ENCODE data around the gene SPCS1.
A peak's percentile ranks its signal among the peaks of the same experiment; 100 is the strongest.
"Not testable (repeated sequence)": the region's sequence is repeated elsewhere in the genome, so short reads cannot be mapped to it uniquely, and the experiment has no call there.

The SPCS1 gene

DNA sequence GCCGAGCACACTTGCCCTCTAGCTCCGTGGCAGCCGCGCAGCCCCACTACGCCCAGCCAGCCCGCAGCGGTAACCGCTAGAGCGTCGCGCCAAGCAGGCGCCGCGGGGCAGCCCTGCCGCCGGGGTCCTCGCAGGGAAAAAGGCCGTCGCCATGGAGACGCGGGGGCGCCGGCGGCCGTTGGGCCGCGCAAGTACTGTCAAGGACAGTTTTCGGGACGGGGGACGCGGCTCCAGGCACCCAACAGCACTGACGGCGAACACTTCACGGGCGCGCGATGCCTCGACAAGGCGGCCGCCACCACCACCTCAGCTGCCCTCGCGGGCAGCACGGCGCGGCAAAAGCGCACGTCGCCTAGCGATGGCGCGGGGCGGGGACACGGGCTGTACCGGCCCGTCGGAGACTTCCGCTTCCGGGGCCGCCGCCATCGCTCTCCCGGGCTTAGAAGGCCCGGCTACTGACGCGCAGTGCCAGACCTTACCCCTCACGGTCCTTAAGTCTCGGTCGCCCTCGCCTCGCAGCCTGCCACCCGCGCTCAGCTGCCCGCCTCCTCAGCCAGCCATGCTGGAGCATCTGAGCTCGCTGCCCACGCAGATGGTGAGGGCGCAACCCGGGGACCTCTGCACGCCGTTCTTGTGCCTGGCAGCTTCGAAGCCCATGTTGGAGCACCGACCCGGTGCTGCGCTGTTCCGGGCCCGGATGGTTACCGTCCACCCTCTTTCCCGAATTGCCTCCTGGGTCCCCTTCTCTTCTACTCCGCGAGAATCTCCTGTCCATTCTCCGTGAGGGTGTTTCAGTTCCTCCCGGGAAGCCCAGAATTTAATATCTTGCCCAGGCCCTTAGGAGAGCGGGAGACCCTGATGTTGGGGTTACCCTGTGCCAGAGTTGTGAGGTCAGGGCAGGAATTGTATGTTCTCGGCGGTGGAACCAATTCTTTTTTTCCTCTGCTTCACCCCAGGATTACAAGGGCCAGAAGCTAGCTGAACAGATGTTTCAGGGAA lies at the start of gene SPCS1, which contains the start of gene GLT8D1:
SPCS1 (plus strand) TSS at position 419 of the 999 bp plus-strand sequence; CDS start at position 560, 141 bp downstream.
GLT8D1 (minus strand) TSS at position 104 of the 999 bp plus-strand sequence. CDS start 5,331 bp downstream, outside the sequence.
- peak; percentile 78 for DNase-seq (ENCODE audit: low spot score)

DNA sequence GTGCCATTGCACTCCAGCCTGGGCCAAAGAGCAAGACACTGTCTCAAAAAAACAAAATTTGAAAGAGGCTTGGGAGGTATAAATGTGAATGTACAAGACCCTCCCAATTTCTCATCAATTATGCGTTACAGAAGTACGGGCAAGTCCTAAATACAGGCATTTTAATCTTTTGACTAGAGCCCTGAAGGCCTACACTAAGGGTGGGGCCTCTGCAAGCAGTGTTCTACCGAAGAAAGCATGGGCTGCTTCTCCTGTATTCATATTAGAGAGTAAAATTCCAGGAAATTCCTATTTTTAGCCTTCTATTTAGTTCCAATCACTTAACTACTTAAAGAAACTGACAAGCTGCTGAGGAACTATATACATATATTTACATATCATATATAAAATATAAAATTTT lies 45.9 kb upstream of the SPCS1 start:
- DNase-seq (ENCODE audit: low spot score): no peak

DNA sequence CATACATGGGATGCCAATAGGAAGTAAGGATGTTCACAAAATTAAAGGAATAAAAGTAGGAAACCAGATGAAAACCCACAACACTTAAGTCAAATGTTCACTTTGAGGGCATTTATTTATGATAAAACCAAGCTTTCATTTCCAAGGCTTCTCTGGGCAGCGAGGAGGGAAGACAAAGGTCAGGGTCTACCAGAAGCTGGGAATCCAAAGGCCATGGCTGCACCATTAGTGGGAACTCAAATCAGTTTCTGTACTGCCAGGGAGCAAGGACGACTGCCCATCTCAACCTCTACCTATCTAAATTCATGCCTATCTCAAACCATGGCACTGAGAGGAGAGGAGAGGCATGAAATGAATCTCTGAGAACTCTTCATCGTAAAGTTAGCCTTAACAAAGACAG lies 42.8 kb upstream of the SPCS1 start:
- DNase-seq (ENCODE audit: low spot score): no peak

DNA sequence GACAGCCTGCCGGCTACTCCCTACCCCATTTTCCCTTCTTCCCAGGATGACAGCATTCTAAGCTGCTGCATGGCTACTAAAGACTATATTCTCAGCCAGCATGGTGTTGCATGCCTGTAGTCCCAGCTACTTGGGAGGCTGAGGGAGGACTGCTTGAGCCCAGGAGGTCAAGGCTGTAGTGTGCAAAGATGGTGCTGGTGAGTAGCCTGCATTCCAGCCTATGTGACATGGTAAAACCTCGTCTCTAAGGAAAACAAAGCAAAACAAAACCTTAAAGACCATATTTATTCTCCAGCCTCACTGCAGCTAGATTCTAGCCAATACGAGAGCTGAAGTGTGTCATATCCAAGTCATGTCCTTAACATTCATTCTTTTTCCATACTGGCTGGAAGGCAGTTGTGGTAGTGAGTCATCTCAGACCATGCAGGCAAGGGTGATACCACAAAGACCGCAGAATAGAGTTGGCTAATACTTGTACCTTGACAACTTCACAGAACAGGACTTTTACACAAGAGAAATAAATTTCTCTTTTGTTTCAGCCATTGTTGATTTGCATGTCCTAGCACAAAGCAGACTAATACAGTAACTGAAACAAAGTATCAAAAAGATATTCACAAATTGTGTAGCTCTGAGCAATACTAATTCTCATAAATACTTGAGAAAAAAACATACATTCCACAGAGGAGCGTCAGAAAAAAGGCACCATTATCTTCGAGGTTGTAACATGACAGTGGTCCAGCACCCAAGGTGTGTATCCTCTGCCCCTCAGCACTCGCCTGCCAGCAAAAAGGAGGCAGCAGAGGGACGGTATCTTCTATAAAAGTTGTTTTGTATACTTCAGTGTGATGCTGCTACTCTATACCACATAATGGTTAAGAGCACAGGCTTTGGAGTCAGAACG lies 35.0 kb upstream of the SPCS1 start:
- peak; percentile 74 for DNase-seq (ENCODE audit: low spot score)

DNA sequence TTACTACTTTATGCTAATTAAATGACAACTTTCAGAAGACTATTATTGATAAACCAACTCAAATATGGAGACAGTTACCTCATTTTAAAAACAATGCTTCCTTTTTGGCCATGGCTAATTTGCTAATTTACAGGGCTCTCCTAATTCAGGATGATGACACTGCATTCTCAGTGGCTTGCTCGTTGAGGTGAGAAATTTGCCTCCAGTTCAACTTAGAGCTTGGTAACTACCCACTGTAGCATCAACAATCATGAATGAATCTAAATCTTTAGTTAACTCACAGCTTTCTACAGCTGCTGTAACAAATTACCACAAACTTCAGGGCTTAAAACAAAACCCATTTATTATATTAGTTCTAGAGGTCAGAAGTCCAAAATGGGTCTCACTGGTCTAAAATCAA lies 34.2 kb upstream of the SPCS1 start:
- no peak for DNase-seq (ENCODE audit: low spot score)

DNA sequence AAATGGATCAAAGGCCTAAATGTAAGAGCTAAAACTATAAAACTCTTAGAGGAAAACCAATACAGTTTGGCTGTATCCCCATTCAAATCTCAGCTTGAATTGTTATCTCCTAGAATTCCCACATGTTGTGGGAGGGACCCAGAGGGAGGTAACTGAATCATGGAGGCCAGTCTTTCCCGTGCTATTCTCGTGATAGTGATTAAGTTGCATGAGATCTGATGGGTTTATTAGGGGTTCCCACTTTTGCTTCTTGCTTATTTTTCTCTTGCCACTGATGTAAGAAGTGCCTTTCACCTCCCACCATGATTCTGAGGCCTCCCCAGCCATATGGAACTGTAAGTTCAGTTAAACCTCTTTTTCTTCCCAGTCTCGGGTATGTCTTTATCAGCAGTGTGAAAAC lies 29.7 kb upstream of the SPCS1 start:
- DNase-seq (ENCODE audit: low spot score): not testable (repeated sequence)

DNA sequence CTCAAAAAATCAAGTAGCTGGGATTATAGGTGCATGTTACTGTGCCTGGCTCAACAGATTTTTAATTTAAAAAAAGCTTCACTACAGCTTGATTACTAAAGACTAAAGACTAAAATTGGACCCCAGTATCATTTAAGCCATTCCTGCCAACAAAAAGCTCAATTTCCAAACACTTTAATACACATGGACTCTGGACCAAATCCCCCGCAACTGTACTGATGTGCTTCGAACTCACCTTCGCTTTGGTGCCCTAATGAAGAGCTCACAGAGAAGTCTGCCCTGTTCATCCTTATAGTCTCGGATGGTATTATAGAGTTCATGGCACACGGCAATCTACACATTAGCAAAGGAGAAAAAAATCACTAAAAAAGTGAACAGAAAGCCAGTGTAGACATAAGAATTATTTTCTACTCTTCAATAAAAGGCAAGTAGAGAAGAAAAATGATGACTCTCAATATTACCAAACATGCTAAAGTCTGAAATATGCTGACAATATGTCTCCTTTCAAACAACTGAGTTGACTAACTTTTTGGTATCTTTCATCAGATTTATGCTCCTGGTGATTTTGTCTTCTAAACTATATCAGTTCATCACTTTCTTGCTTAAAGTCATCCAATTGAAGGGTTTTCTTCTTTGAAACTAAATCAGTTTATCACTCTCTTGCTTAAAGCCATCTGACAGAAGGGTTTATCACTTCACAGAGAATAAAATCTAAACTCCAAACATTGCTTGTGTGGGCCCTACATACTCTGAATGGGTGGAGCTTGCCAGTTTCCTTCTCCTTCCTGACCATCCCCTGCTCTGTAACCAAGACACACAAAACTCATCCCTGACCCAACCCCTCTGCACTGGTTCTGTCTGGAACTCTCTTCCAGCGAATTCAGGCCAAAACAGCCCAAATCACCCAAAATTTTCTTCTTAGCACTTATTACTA lies 27.4 kb upstream of the SPCS1 start:
- DNase-seq (ENCODE audit: low spot score): no peak

DNA sequence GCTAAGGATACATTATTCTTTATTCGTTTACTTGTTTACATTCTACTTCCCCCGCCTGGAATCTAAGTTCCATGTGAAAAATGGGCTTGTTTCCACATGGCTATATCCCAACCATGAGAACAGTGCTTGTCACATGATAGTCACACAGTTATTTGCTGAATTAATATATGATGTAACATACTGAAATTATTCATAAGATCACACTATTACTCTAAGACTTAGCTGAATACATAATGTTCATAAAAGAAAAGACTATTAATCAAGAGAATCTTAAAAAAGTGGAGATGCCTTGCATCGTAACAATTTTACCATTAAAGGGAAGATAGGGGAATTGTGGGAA lies 26.7 kb upstream of the SPCS1 start:
- DNase-seq (ENCODE audit: low spot score): no peak

DNA sequence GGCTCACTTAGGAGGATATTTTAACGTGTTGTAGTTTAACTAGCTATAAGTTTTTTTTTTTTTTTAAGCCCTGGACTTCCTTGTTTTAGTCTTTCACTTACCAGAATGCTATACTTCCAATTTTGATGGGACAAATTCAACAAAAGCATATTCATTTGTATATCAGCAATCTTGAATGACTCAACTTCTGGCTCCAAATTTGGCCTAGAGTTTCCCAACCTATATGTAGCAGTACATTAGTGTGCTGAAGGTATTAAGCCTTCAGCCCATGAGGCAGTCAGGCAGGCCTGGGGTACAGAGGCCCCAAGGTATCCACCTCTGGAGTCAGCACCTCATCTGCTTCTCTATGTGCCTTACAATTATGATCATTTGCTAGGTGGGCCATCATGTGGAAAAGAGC lies 26.1 kb upstream of the SPCS1 start:
- DNase-seq (ENCODE audit: low spot score): no peak

DNA sequence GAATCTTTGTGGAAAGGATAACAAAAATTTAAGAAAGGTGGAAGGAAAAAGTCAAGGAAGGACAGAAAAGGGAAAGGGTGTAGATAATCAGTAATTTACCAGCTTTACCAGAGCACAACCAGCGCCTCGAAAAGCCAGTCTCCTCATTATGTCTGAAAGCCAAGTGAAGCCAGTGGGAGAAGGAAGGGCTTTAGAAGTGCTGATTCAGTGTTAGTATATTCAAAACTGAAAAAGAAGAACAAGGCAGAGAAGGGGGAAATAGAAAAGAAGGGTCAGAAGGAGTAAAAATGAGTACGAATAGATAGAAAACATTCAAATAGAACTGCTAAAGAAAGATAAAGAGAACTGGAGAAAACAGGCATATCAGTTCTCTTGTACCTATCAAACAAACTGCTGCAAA lies 24.3 kb upstream of the SPCS1 start:
- DNase-seq (ENCODE audit: low spot score): no peak

DNA sequence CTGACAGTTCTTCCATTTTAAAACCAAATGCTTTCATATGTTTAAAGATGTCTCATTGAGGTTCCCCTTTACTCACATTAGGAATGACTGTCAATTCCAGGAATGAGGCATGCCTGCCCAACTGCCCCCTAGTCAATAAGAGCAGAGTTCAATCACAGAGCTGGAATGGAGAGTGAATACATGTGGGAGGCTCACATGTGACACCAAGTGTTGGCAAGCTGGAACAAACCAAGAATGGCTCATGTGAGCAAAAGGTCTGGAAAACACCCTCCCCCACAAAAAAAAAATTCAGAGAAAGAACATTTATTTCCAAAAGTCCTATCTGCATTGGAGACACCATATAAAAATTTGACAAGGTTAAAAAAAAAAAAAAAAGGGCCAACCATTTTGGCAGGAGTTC lies 23.9 kb upstream of the SPCS1 start:
- DNase-seq (ENCODE audit: low spot score): peak; percentile 12

DNA sequence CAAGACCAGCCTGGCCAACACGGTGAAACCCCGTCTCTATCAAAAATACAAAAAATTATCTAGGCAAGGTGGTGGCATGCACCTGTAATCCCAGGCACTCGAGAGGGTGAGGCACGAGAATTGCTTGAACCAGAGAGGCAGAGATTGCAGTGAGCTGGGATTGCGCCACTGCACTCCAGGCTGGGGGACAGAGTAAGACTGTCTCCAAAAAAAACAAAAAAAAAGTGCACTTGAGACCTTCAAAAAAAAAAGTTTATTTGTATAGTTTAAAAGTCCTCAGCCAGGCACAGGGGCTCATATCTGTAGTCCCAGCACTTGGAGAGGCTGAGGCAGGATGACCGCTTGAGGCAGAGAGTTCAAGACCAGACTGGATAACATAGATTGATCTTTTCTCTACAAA lies 22.3 kb upstream of the SPCS1 start:
- DNase-seq (ENCODE audit: low spot score): no peak

DNA sequence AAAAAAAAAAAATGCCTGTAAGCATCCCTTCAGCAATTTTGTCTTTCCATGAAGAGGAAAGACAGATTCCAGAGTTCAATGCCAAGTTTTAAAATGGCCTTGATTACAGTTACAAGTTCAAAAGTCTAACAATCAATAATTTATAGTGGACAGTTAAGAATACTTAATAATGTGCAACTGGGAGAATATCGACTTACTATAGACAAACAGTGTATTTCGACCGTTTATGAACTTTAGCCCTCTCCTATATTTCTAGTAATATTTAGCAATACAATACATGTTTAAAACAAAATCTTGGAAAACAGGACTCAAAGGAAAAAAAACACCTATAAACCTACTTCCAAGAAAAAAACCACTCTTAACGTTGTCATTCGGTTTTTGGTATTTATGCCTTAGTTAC lies 21.7 kb upstream of the SPCS1 start:
- no peak for DNase-seq (ENCODE audit: low spot score)

DNA sequence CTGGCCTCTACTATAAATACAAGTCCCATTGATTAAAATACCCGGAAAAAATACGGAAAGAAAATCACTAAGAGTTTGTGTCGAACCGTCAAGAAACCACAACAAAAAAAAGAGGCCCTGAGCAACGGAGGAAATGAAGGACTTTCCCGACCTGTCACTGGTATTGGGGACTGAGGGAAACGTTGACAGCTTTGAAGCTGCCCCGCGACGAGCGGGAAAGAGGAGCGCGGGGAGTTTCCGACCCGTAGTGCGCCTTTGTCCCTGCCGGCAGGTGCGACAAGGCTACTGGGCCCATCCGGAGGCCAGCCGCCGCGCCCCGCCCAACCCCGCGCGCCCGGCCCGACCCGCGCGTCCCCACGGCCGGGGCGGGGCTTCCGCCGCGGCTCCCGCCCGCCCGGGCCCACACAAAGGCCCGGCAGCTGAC lies 20.6 kb upstream of the SPCS1 start:
- peak; percentile 69 for DNase-seq (ENCODE audit: low spot score)

DNA sequence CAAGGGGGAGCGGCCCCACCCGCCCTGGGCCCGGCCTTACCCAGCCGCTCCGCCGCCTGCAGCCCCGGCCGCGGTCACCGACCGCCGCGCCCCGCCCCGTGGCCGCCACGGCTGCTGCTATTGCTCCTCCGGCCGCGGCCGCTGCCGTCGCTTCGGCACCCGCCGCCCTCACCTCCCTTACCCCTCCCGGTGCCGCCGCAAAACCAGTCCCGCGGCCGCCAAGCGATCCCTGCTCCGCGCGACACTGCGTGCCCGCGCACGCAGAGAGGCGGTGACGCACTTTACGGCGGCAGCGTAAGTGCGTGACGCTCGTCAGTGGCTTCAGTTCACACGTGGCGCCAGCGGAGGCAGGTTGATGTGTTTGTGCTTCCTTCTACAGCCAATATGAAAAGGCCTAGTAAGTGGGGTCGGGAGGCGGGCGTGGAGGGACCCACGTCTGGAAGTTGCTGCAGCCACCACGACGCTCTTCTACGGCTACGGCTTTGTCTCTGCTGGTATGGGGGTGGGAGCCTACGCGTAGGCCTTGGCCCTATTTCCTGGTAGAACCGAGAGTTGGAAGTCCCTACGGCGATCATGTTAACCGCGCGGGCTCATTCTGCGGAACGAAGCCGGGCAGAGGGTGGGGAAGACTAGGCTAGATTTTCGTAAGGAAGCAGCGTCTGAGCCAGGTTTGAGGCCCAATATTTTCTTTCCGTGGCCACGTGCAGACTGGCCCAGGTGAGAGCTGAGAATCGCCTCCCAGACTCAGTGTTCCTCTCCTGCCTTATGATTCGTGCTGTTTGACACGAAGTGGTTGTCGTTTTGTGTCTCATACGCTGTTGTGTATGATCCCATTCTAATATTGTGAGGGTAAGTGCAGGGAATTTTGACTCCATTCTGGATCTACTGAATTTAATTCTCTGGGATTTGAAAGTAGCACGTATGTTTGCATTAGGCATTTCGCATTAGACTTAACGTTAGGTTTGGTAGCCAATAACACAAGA lies 19.9 kb upstream of the SPCS1 start, which contains the start of the genes GNL3 and PBRM1:
GNL3 (plus strand) TSS at position 324 of the 983 bp plus-strand sequence; CDS start at position 385, 61 bp downstream.
PBRM1 (minus strand) TSS at position 205 of the 983 bp plus-strand sequence.
- DNase-seq (ENCODE audit: low spot score): peak; percentile 93

DNA sequence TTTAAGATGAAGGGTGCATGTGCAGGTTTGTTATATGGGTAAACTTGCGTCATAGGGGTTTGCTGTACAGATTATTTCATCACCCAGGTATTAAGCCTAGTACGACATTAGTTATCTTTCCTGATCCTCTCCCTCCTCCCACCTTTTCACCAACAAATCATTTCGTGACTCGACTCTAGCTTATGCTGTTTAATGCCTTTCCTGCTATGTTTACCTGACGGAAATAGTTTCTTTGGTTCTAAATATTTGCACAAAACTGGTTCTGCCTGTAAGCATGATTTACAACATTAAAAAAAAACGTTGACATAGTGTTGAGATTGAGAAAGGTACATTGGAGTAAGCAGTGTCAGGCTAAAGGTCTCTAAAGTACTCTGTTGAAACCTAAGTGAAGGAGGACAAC lies 17.6 kb upstream of the SPCS1 start:
- no peak for DNase-seq (ENCODE audit: low spot score)

DNA sequence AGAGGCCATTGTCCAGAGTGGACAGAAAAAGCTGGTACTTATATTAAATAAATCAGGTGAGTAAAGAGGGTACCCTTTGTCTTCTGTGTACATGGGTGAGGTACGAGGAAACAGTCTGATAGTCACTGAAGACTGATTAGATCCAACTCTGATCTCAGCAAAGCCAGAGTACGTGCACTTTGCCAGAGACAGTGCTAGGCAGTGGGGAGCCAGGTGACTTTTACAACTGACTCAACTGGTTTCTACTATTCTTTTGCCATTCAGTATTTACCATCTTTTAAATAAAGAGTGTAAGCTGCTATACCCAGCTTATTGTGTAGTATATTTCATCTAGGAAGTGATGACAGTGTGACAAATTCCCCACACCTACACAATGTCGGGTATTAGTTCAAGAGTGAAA lies 16.8 kb upstream of the SPCS1 start:
- DNase-seq (ENCODE audit: low spot score): no peak

DNA sequence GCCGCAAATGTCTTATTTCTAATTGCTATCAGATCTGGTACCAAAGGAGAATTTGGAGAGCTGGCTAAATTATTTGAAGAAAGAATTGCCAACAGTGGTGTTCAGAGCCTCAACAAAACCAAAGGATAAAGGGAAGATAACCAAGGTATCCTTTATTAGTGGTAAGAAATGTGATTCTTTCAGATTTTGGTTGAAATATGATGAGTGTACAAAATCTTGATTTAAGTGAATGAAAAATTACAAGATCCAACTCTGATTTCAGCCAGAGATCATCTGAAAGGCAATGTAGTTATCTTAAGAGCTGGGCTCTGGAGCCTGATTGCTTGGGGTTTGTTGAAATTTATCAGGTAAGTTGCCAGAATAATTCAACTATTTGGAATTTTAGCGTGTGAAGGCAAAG lies 15.3 kb upstream of the SPCS1 start:
- DNase-seq (ENCODE audit: low spot score): no peak

DNA sequence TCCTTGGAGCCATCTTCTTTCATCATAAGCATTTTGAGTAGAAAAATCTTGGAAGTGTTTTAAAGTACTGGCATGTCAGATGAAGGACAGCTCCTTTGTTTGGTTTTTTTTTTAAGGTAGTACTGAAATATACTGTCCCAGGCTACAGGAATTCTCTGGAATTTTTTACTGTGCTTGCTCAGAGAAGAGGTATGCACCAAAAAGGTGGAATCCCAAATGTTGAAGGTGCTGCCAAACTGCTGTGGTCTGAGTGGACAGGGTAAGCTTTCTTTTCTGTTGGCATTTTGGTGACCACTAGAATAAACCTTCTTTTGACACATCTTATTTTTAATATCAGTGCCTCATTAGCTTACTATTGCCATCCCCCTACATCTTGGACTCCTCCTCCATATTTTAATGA lies 12.8 kb upstream of the SPCS1 start:
- DNase-seq (ENCODE audit: low spot score): no peak

DNA sequence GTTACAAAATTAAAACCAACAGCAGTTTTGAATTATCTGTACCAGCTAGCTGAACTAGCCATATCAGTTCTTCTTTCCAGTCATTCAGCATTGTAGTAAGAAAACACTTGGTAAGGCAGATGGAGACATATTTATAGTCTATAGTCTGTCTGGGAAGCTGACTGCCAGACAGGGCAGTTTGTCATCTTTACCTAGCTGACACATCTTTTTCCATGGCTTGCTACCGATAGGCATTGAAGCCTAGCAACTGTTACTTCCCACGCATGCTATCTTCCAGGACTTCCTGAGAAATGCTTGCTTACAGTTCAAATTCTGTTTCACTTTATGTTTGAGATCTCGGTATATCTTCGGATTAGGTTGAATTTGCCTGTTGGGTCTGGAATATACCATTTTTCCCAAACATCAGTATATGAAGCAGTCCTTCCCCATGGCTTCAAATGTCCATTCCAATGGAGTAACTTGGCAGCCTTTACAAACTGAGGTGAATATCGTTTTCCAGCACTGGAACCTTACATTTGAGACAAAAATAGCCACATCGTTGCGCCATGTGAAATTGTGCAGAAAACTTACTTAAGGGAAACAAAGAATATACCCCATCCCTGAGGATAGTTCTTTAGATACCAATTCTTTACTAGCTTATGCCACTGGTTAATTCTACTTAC lies 11.2 kb upstream of the SPCS1 start:
- DNase-seq (ENCODE audit: low spot score): no peak

All from CD4-positive, alpha-beta T cell treated with Interleukin-15 for 4 hours (primary cell).